Prostate gland (tissue), 2 donors: ENCODE measurements around the gene PEX26.

ENCODE experiments used
- POLR2A ChIP-seq: fragments of 450-650 bp; IDR thresholded peaks from one replicate; pipeline ENCODE4 v1.6.1; 2016; ENCODE audit warnings: antibody characterized with exemption, mild to moderate bottlenecking
- POLR2AphosphoS5 ChIP-seq: sonication (generic); formaldehyde crosslinking; IDR thresholded peaks from one replicate; pipeline ENCODE4 v1.6.1; 2017; ENCODE audit warnings: antibody characterized with exemption
- TF ChIP-seq, protein P1 (sequence below), 4 experiments: fragments of 200-600 bp in 2 of 4; fragments of 450-650 bp in 2 of 4; sonication (generic) in 2 of 4; IDR thresholded peaks; 1 replicate in 3 of 4; 2 replicates in 1 of 4; pipeline ENCODE4 v1.5.1; 2016 to 2019; ENCODE audit warnings: antibody characterized with exemption in 4 of 4, mild to moderate bottlenecking in 2 of 4, moderate library complexity in 2 of 4

DNA sequence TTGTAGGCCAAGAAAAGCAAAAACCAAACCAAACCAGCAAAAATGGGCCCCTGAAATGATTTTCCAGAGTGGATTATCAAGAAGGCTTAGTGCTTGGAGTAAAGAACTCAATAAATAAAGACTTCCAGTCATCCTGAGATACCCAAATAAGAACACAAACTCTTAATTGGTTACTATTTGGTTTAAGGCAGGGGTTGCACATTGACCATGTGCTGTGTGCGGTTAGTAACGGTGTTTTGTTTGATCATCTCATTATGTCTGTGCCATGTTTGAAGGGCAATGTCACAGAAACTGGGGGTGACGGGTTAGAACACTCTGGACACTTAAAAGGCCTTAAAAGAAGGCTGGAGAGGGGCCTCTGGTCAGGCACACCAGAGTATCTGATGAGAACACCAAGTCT is 43.7 kb upstream of the PEX26 start:
- TF ChIP-seq POLR2AphosphoS5 (no peak), POLR2A (no peak)
- TF ChIP-seq, protein P1, sequence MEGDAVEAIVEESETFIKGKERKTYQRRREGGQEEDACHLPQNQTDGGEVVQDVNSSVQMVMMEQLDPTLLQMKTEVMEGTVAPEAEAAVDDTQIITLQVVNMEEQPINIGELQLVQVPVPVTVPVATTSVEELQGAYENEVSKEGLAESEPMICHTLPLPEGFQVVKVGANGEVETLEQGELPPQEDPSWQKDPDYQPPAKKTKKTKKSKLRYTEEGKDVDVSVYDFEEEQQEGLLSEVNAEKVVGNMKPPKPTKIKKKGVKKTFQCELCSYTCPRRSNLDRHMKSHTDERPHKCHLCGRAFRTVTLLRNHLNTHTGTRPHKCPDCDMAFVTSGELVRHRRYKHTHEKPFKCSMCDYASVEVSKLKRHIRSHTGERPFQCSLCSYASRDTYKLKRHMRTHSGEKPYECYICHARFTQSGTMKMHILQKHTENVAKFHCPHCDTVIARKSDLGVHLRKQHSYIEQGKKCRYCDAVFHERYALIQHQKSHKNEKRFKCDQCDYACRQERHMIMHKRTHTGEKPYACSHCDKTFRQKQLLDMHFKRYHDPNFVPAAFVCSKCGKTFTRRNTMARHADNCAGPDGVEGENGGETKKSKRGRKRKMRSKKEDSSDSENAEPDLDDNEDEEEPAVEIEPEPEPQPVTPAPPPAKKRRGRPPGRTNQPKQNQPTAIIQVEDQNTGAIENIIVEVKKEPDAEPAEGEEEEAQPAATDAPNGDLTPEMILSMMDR (IDR thresholded peaks at IDR 0.05) = no peak
